GM21526 (cell line): ENCODE results near the gene SCGB1A1.
"Not testable (repeated sequence)": the region's sequence is repeated elsewhere in the genome, so short reads cannot be mapped to it uniquely, and the experiment has no call there.

Experiments
- ATAC-seq: cut with Tn5 transposase; IDR thresholded peaks from one replicate; pipeline ENCODE4 v1.9.1; 2021; ENCODE audit warnings: moderate library complexity; ENCODE audit not compliant: unreplicated experiment, low FRiP score

The SCGB1A1 gene, protein sequence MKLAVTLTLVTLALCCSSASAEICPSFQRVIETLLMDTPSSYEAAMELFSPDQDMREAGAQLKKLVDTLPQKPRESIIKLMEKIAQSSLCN

DNA sequence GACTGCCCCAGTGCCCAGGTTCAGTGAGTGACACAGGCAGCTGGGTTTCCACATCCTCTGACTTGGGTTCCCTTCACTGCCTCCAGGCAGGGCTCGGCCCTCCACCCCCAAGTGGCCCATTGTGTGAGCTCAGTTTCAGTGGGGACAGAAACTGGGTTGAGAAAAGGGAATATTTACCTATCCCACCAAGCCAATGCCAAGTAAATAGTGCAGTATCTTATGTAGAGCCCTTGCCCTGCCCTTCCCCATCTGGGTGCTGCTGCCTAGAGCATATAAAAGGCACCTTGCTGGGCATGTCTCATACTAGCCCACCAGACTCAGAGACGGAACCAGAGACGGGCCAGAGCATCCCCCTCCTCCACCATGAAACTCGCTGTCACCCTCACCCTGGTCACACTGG is at the start of gene SCGB1A1:
Gene SCGB1A1, plus strand, starts transcription at position 301 of the 400 bp plus-strand sequence. Its CDS starts 63 bp downstream, at position 364.
- ATAC-seq: no peak

DNA sequence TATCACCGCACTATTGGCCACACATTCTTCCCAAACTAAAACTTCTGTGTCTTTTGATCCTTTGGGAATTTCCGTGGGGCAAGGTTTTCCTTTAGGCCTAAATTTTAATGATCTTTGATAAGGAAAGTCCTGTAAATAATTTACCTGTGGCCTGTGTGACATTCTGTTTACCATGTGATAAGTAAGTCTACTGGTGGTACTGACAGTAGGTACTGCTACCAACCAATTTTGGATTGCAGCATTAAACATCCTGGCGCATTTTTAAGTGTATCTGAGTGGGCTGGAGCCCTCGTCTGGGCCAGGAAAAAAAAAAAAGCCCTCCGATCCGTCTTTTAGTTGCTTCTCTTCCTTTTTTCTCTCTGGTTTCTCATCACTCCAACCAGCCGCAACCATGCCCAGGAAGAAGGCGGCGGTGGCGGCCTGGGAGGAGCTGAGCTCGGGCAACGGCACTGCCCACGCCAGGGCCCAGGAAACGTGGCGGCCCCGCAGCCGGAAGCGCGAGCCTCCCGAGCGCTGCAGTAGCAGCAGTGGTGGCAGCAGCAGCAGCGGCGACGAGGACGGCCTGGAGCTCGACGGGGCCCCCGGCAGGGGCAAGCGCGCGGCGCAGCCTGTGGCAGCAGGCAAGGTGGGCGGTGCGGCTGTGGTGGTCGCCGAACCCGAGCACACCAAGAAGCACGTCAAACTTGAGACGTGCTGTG is 47.9 kb upstream of the SCGB1A1 start:
- ATAC-seq: no peak

DNA sequence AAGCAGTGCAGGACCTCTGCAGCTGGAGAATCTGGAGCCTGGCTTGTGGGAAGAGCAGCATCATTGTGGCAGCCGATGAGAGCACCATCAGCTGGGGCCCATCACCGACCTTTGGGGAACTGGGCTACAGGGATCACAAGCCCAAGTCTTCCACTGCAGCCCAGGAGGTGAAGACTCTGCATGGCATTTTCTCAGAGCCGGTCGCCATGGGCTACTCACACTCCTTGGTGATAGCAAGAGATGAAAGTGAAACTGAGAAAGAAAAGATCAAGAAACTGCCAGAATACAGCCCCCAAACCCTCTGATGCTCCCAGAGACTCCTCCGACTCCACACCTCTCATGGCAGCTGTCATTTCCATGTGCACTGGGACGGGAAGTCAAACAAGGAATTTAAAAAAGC is 46.0 kb upstream of the SCGB1A1 start:
- ATAC-seq: no peak

DNA sequence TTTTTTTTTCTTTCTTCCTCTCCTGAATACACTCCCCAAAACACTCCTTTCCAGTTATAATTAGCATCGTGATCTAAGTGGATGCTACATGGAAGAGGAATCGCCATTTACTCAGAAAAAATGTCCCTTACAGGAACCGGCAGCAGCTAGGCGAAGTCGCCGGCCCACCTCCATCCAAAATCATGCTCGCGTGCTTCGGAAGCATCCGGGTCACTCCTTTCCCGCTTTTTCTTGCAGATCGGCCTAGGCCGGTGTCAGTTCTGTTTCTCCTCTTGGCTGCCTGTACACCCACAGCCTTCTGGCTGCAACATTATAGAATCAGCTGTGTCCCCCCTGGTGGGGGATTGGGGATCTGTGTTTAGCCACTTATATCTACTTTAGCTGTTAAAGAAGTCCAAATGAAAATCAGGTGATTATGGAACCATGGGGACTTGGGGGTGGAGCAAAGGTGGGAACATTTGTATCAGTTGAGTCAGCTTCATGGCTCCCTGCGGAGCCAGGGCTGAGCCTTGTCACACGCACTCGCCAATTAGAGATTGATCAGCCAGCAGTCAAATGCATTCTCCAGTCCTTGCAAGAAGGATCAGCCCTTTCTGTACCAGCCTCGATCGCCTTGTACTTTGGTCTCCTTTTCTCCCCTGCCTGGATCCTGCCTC is 45.2 kb upstream of the SCGB1A1 start:
- no peak for ATAC-seq

DNA sequence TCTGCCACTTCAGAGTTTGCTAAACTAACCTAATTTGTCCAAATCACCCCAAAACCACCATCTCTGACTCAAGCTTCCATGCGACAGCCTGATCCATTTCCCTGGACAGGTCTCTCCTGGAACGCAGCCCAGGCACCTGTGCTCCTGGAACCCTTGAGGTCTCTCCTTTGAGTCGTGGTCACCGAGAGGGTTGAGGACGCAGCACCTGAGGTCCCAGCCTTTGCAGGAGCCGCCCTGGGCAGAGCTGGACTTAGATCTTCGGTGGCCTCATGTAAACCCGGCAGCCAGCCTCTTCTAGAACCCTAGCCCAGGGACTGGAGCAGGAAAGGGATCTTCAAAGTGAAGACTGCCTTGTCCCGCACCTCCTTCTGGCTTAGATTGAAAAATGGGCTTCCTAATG is 44.0 kb upstream of the SCGB1A1 start:
- ATAC-seq: no peak

DNA sequence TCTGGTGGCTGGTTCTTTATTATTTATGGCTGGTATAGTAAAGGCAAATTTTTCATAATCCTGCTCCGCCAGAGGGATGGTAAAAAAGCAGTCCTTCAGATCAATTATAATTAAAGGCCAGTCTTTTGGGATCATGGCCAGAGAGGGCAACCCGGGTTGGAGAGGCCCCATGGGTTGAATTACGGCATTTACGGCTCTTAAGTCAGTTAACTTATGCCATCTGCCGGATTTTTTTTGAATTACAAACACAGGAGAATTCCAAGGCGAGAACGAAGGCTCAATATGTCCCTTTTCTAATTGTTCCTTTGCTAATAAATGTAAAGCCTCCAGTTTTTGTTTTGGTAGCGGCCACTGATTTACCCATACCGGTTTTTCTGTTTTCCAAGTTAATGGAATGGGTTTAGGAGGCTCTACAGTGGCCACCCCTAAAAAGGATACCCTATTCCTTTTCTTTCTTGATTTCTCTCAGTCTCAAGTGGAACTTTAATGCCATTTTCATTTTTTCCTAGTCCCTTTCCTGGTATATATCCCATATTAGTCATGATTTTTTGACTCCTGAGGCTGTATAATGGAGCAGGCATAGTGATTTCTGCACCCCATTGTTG is 40.3 kb upstream of the SCGB1A1 start:
- ATAC-seq: not testable (repeated sequence)

DNA sequence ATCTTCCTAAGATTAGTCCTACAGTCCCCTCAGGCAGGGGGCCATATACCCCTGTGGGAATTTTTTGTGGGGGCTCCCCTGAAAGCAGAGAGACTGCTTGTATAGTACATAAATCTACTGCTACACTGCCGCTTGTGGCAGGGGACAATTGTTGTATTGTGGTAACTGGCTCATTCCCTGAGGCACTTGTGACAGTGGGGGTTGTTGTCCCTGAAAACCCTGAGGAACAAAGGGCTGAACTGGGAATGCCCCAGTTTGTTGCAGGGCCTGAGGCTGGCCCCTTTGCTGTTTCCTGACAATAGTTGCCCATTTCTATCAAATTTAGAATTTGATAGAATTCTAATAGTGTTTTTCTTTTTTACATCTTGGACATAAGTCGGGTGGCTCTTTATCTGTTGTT is 39.2 kb upstream of the SCGB1A1 start:
- not testable (repeated sequence) for ATAC-seq

DNA sequence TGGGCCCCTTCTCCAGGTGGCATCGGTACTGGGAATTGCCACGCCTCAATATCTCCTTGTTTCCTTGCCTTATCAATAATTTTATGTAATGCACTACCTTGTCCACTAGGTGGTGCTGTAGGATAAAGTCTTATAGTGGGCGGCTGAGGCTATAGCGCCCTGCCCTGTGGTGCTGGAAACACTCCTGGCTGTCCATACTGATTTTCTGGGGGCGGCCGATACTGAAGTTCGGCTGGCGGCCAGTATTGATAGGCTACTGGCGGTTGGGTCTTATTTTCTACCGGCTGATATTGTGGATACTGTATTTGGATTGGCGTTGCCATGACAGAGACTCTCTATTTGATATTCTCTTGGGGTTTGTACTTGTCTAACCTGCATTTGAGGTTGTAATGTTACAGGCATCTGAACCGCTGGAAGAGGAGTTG is 38.0 kb upstream of the SCGB1A1 start:
- ATAC-seq: peak; percentile 65

DNA sequence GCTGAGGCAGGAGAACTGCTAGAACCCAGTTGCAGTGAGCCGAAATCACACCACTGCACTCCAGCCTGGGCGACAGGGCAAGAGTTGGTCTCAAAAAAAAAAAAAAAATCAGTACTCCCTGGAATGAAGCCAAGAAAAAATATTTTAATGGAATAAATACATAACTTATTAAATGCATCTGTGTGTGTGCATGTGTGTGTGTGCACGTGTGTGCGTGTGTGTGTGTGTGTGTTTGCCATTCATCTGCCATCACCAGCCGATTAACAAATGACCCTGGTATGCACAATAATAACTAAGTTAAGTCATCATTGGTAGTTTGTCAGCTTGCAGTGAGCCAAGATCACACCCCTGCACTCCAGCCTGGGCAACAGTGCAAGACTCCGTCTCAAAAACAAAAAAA is 35.0 kb upstream of the SCGB1A1 start:
- no peak for ATAC-seq

DNA sequence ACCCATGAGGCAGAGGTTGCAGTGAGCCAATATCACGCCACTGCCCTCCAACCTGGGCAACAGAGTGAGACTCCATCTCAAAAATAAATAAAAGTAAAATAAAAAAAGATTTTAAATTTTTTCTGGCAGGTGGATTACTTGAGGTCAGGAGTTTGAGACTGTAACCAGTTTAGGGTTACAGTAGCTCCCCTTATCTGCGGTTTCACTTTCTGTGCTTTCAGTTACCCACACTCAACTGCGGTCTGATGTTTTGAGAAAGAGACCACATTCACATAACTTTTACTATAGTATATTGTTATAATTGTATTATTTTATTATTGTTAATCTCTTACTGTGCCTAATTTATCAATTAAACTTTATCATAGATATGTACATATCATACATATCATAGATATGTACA is 32.8 kb upstream of the SCGB1A1 start:
- ATAC-seq: not testable (repeated sequence)

DNA sequence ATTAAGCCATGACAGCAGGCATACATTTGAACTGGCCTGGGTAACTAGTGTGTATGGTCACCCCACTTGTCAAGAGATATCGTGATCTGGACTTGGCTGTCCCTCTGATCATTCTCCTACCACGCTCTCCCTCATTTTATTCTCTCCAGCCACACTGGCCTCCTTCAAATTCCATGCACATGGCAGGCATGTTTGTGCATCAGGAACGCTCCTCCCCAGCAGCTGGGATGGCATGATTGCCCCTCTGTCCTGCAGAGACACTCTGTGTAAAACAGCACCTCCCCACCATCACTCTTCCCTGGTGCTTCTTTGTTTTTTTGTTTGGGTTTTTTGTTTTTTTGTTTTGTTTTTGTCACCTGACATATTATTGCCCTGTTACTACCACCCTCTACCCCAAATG is 31.5 kb upstream of the SCGB1A1 start:
- no peak for ATAC-seq

DNA sequence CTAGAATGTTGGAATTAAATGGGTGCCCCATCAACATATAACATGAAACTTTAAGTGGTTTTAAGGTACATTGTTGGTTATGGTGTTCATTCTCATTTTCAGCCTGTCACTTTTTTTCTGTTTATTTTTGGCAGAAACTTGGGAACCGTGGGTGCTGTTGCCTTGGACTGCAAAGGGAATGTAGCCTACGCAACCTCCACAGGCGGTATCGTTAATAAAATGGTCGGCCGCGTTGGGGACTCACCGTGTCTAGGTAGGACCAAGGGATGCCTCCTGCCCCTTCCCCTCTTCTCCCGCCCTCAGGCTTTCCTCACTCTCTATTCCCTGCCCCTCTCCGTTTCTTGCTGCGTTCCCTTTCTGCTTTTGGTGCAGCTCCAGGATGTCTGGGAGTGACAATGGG is 29.8 kb upstream of the SCGB1A1 start:
- no peak for ATAC-seq

DNA sequence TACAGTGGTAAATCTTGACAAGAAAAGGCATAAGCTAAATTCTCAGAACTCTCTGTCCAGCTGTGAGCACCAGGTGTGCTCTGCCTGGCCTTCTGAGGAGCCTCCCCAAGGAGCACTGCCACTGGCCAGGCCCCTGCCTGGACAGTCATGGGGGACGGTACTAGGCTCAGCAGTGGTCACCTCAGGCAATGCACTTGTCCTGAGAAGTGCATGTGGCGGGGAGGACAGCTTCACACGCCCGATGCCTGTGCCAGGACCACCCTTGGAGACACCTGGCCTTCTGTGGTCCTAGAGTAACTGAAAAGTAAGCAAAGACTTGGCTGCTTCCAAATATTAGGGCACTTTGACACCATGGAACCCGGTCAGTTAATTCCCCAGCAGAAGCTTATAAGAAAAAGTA is 28.6 kb upstream of the SCGB1A1 start:
- no peak for ATAC-seq

DNA sequence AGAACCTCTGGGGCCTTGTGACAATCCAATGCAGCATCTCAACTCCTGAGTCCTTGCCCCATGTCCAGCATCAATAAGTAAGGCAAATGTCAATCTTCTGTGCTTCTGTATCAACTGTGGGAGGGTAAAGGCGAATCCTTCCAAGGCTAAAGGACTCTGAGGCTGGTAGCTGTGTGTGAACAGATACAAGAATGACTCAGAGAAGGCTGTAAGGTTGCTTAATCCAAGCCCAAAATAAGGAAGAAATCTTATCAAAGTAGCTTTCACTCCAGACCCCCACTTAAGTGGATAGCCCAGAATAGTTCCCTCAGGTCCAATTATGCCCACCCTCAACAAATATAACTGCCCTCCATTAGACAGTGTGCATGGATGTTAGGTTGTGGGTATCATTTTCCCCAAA is 28.1 kb upstream of the SCGB1A1 start:
- ATAC-seq: no peak

DNA sequence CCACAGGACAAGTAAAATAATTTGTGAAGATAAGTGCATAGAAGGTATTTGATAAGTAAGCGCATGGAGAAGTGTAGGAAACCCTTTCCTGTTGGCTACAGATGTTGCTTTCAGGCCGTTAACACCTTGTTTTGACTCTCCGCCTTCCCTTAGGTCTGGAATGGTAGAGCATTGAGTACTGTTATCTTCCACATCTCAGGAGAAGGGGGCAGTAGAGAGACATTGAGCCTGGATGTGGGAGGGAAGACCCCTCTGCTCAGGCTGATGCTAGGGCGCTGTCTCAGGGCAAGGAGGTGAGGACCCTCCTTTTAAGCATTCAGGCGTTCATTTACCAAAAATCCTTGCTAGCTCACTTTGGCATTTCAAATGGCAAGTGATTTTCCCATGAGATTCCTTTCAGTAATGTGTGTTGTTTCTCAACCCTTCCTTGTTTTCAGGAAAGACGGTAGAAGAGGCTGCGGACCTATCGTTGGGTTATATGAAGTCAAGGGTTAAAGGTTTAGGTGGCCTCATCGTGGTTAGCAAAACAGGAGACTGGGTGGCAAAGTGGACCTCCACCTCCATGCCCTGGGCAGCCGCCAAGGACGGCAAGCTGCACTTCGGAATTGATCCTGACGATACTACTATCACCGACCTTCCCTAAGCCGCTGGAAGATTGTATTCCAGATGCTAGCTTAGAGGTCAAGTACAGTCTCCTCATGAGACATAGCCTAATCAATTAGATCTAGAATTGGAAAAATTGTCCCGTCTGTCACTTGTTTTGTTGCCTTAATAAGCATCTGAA is 27.0 kb upstream of the SCGB1A1 start:
- ATAC-seq: no peak

DNA sequence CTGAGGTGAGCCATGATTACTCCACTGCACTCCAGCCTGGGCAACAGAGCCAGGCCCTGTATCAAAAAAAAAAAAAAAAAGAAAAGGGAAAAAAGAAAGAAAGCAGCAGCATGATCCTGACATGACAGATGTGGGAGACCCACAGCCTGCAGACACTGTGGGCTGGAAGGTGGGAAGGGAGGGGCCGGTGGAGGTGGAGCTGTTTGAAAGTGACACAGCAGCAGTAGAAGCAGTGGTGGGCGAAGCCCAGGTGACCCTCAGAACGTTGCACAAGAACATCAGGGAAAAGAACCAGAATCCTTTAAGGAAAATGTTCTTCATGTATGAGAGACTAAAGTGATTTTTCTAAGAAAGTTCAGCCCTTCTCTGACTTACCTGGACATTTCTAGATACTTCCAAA is 26.3 kb upstream of the SCGB1A1 start:
- no peak for ATAC-seq

DNA sequence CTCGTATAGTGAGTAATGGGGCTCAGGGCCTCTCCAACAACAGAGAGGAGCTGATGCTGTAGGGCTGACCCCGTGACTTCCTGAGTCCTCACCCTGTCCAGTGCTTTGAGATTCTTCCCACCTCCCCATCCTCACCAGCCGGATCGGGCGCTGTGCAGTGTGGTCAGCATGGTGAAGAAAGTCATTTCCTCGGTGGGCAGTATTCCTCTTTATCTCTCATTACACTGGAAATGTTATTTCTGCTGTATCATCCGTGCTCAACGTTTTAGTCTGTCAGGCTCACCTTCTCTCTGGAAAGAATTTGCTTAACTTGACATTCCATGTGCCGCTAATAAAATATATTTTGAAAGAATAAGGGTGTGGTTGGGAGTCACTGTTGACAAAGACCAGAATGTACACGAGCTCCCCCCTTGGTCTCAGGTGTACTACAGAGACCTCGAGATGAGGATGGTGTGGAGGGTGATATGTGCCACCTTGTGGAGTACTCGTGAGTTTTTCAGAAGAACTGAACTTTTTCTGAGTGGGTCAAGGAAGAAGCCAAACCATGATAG is 25.7 kb upstream of the SCGB1A1 start:
- ATAC-seq: no peak

DNA sequence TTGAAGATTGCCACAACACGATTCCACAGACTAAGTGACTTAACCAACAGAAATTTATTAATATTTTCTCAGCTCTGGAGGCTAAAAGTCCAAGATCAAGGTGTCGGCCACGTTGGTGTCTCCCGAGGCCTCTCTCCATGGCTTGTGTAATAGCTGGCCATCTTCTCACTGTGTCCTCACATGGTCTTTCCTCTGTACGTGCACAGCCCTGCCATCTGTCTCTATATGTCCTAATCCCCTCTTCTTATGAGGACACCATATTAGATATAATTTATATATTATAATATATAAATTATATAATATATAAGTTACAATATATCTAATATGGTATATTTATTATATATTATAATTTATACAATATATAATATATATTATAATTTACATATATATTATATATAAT is 25.1 kb upstream of the SCGB1A1 start:
- ATAC-seq: no peak

DNA sequence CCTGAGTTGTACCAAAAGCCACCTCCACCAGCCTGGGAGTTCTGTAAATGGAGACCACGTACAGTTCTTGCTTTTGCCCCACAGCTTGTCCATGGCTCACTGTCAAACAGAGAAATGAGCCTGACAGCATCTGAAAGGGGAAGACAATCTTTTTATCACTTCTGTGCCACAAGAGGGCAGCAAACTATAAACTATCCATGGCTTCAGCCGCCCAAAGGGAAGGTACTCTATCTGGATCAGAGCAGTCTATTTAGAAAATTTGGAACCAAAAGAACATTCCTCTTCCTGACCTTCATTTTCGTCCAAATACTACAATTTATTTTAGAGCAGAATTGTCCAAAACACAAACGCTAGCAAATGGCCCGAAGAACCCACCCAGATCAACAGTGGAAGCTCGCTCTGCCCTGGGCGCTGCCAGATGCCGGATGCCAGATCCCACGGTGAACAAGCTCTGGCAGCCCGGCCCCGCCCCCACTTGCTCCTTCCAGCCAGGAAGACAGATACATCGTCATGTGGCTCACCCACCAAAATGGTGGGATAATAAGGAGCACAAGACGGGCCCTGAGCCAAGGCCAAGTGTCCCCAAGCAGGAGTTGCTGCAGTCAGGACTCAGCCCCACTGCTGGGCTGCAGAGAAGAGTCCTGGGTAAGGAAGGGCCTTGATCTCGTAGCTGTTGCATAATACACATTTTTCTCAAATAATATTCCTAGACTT is 23.9 kb upstream of the SCGB1A1 start:
- no peak for ATAC-seq
